Progenitor cell of endocrine pancreas (in vitro differentiated cells): ENCODE measurements around the gene TENT5C. TPM values are rescaled to one million over a fixed set of nuclear protein-coding genes. Genes with fewer than 3 reads are reported as not detected.

Experiments
- DNase-seq: peaks from one replicate; pipeline ENCODE4 v3.0.0; 2021; ENCODE audit warnings: low spot score; ENCODE audit not compliant: unreplicated experiment
- H3K27ac Mint-ChIP-seq: 2 replicates; pipeline ENCODE4 v1.8.0; 2021; ENCODE audit warnings: mild to moderate bottlenecking, moderate library complexity, mixed read lengths
- H3K27me3 Mint-ChIP-seq: 2 replicates; pipeline ENCODE4 v1.8.0; 2021; ENCODE audit warnings: mixed read lengths
- H3K36me3 Mint-ChIP-seq: 2 replicates; pipeline ENCODE4 v1.8.0; 2022; ENCODE audit warnings: mixed read lengths; ENCODE audit not compliant: insufficient read depth
- H3K4me1 Mint-ChIP-seq: 2 replicates; pipeline ENCODE4 v1.8.0; 2021; ENCODE audit warnings: low read depth, mixed read lengths
- H3K4me3 Mint-ChIP-seq: 2 replicates; pipeline ENCODE4 v1.8.0; 2021; ENCODE audit warnings: low read depth, mild to moderate bottlenecking, moderate library complexity, mixed read lengths
- H3K9me3 Mint-ChIP-seq: 2 replicates; pipeline ENCODE4 v1.8.0; 2021; ENCODE audit warnings: low read depth, mixed read lengths
- total RNA-seq: library from RNA; stranded (reverse); gene quantifications from 2 replicates; pipeline ENCODE4 v1.2.1, GENCODE V29; 2021
- TF ChIP-seq, protein P1 (sequence below): fragments of 200-600 bp; sonication (generic); IDR thresholded peaks from one replicate; pipeline ENCODE4 v1.5.0; 2021; ENCODE audit warnings: antibody characterized with exemption, mild to moderate bottlenecking; ENCODE audit not compliant: unreplicated experiment

The TENT5C gene
- total RNA-seq, 1 donor from 2014 or later = 13.6 TPM

GRCh38 chr1:117652421-117652820 lies 46.6 kb downstream of the TENT5C start:
- Mint-ChIP-seq H3K4me3 (no peak overlapping the region), H3K36me3 (no peaks in the 10 kb centered on the region), H3K9me3 (no peaks in the 10 kb centered on the region), H3K27me3 (peaks cover 24% of the 10 kb centered on the region), H3K4me1 (peaks cover 16% of the 10 kb centered on the region), H3K27ac (no peak overlapping the region)
- TF ChIP-seq, protein P1, sequence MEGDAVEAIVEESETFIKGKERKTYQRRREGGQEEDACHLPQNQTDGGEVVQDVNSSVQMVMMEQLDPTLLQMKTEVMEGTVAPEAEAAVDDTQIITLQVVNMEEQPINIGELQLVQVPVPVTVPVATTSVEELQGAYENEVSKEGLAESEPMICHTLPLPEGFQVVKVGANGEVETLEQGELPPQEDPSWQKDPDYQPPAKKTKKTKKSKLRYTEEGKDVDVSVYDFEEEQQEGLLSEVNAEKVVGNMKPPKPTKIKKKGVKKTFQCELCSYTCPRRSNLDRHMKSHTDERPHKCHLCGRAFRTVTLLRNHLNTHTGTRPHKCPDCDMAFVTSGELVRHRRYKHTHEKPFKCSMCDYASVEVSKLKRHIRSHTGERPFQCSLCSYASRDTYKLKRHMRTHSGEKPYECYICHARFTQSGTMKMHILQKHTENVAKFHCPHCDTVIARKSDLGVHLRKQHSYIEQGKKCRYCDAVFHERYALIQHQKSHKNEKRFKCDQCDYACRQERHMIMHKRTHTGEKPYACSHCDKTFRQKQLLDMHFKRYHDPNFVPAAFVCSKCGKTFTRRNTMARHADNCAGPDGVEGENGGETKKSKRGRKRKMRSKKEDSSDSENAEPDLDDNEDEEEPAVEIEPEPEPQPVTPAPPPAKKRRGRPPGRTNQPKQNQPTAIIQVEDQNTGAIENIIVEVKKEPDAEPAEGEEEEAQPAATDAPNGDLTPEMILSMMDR = no peak
- no peak for DNase-seq

GRCh38 chr1:117653195-117653594 lies 47.3 kb downstream of the TENT5C start:
- Mint-ChIP-seq H3K4me3 (no peak overlapping the region), H3K9me3 (no peaks in the 10 kb centered on the region), H3K36me3 (no peaks in the 10 kb centered on the region), H3K27ac (no peak overlapping the region), H3K4me1 (peaks cover 16% of the 10 kb centered on the region), H3K27me3 (peaks cover 21% of the 10 kb centered on the region)
- TF ChIP-seq, protein P1 = no peak
- no peak for DNase-seq

GRCh38 chr1:117653732-117654492 lies 48.1 kb downstream of the TENT5C start:
- DNase-seq = no peak
- TF ChIP-seq, protein P1 = no peak
- Mint-ChIP-seq H3K4me1 (peaks cover 16% of the 10 kb centered on the region), H3K27me3 (peaks cover 18% of the 10 kb centered on the region), H3K27ac (no peak overlapping the region), H3K4me3 (no peak overlapping the region), H3K9me3 (no peaks in the 10 kb centered on the region), H3K36me3 (no peaks in the 10 kb centered on the region)

DNA sequence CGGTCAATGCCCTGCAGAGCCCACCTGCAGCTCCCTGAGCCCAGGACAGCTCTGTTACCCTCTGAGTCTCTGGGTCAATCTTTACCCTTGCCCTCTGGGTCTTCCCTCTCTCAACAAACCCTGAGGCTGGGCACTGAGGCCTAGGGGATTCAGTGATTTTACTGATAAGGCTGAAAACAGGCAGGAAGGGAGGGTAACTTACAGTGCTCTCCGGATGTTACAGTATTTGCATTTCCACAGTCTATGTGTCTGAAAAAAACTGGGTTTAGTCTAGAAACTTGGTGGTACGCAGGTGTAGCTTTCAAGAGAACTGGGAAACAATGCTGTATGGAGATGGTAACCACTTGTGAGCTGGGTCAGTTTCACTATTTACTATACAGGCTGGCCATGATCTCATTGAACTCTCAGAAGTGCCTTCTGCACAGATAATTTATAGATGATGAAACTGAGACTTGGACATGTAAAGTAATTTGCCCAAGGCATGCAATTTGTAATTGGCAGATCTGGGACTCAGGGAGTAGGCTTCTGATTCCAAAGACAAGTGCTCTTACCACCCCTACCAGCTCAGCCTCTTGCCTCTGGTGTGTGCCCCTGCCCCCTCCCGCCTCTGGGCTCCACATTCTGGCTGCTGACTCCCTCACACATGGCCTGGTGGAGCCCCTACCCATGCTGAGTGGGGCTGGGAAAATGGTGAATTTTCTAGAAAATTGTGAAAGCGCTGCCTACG lies 48.8 kb downstream of the TENT5C start:
- Mint-ChIP-seq H3K9me3 (no peaks in the 10 kb centered on the region), H3K27me3 (peaks cover 18% of the 10 kb centered on the region), H3K4me1 (peaks cover 16% of the 10 kb centered on the region), H3K4me3 (no peak overlapping the region), H3K36me3 (no peaks in the 10 kb centered on the region), H3K27ac (no peak overlapping the region)
- no peak for DNase-seq
- TF ChIP-seq, protein P1 = no peak

DNA sequence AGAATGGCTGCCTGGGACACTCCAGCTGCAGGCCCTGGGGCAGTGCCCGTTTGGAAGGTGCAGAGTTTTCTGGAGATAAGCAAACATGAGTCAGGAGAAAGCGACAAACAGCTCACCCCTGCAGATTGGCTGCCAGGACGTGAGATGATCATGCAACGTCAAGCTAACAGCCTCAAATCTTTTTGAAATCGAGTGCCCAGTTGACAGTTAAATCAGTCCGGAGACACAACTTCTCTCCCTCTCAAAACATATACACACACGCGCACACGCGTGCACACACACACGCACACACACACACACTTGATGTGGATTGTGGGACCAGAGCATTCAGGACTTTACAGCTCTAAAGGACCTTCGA lies 49.4 kb downstream of the TENT5C start:
- TF ChIP-seq, protein P1 = no peak
- no peak for DNase-seq
- H3K4me3 Mint-ChIP-seq = no peak overlapping the region
- H3K27ac Mint-ChIP-seq = no peak overlapping the region
- H3K4me1 Mint-ChIP-seq = peaks cover 16% of the 10 kb centered on the region
- peaks cover 18% of the 10 kb centered on the region for H3K27me3 Mint-ChIP-seq
- no peaks in the 10 kb centered on the region for H3K9me3 Mint-ChIP-seq
- H3K36me3 Mint-ChIP-seq = no peaks in the 10 kb centered on the region
